Naive thymus-derived CD4-positive, alpha-beta T cell (primary cell): ENCODE data around the gene FRK. TPM values are rescaled to one million over a fixed set of nuclear protein-coding genes. Genes with fewer than 3 reads are reported as not detected.

Source experiments
- ATAC-seq: fragments of 150-1000 bp; cut with Tn5 transposase; 2 replicates; pipeline ENCODE4 v1.10.0; 2021; ENCODE audit warnings: mild to moderate bottlenecking, moderate library complexity
- CTCF ChIA-PET: fragments of 350-600 bp; sonication (Branson Sonifier 250); formaldehyde crosslinking; loops from one replicate; lab custom pipeline; 2021; ENCODE audit warnings: antibody characterized with exemption; lab: Charles Lee
- POLR2A ChIA-PET: fragments of 350-600 bp; sonication (Branson Sonifier 250); formaldehyde crosslinking; loops from one replicate; lab custom pipeline; 2021; ENCODE audit warnings: antibody characterized with exemption, inconsistent platforms; lab: Charles Lee
- DNase-seq, 9 donors: peaks; one replicate each; pipeline versions ENCODE4 v3.0.0 to v3.0.0-alpha.2; 2020 to 2022; ENCODE audit warnings: mixed read lengths in 1 of 9
- H3K27ac ChIP-seq: one replicate; pipeline ENCODE4 v1.7.0; 2013; ENCODE audit warnings: mild to moderate bottlenecking, low read depth, low read length, moderate library complexity
- H3K27me3 ChIP-seq, 2 donors: one replicate each; pipeline ENCODE4 v1.7.0; 2013; ENCODE audit warnings: low read length in 2 of 2, mild to moderate bottlenecking in 2 of 2, moderate library complexity in 2 of 2; ENCODE audit not compliant: control insufficient read depth in 2 of 2, insufficient read depth in 2 of 2
- H3K36me3 ChIP-seq, 3 experiments: 1 replicate in 2 of 3; 2 replicates in 1 of 3; pipeline ENCODE4 v1.7.0; 2013; ENCODE audit warnings: low read length in 3 of 3, mild to moderate bottlenecking in 3 of 3, moderate library complexity in 1 of 3; ENCODE audit not compliant: insufficient read depth in 3 of 3, control insufficient read depth in 2 of 3
- H3K4me1 ChIP-seq, 2 donors: one replicate each; pipeline ENCODE4 v1.7.0; 2013; ENCODE audit warnings: low read length in 2 of 2, mild to moderate bottlenecking in 2 of 2, moderate library complexity in 1 of 2; ENCODE audit not compliant: control insufficient read depth in 2 of 2, insufficient read depth in 2 of 2
- H3K4me3 ChIP-seq: 2 replicates; pipeline ENCODE4 v1.7.0; 2013; ENCODE audit warnings: mild to moderate bottlenecking, low read length
- H3K9me3 ChIP-seq, 3 experiments: 1 replicate in 2 of 3; 2 replicates in 1 of 3; pipeline ENCODE4 v1.7.0; 2013; ENCODE audit warnings: low read length in 3 of 3; ENCODE audit not compliant: control insufficient read depth in 2 of 3
- H3K27ac Mint-ChIP-seq, 9 donors: one replicate each; pipeline ENCODE4 v1.8.0; 2020 to 2022; ENCODE audit warnings: mixed read lengths in 9 of 9, mild to moderate bottlenecking in 8 of 9, moderate library complexity in 5 of 9, inconsistent platforms in 2 of 9
- H3K27me3 Mint-ChIP-seq, 5 donors: one replicate each; pipeline ENCODE4 v1.8.0; 2021 to 2022; ENCODE audit warnings: mixed read lengths in 5 of 5, mild to moderate bottlenecking in 1 of 5
- H3K36me3 Mint-ChIP-seq, 5 donors: one replicate each; pipeline ENCODE4 v1.8.0; 2020 to 2022; ENCODE audit warnings: mixed read lengths in 5 of 5, mild to moderate bottlenecking in 3 of 5, inconsistent platforms in 1 of 5
- H3K4me1 Mint-ChIP-seq, 7 donors: one replicate each; pipeline ENCODE4 v1.8.0; 2020 to 2022; ENCODE audit warnings: mixed read lengths in 7 of 7, mild to moderate bottlenecking in 3 of 7, inconsistent platforms in 1 of 7
- H3K4me3 Mint-ChIP-seq, 10 donors: one replicate each; pipeline ENCODE4 v1.8.0; 2020 to 2022; ENCODE audit warnings: mild to moderate bottlenecking in 10 of 10, mixed read lengths in 10 of 10, moderate library complexity in 6 of 10, inconsistent platforms in 2 of 10
- H3K9me3 Mint-ChIP-seq, 11 donors: one replicate each; pipeline ENCODE4 v1.8.0; 2020 to 2022; ENCODE audit warnings: mixed read lengths in 11 of 11, mild to moderate bottlenecking in 4 of 11, inconsistent platforms in 1 of 11, moderate library complexity in 1 of 11
- intact Hi-C, 2 donors: fragments of 100-400 bp; cut with micrococcal nuclease; formaldehyde crosslinking; loops; one replicate each; pipeline ENCODE4 v1.15.1; 2023
- polyA plus RNA-seq, 2 donors: library from polyadenylated mRNA; unstranded; fragments of 300-500 nt; fragmentation: Illumina TruSeq; gene quantifications; one replicate each; pipeline ENCODE4 v1.2.3, GENCODE V29; 2021
- total RNA-seq, 6 experiments: library from RNA in 5 of 6; stranded (reverse) in 5 of 6; gene quantifications; 1 replicate in 5 of 6; 2 replicates in 1 of 6; pipeline ENCODE4 v1.2.3 and lab custom pipeline; 2021 to 2026

The FRK gene
- total and polyA plus RNA-seq, 7 experiments from 2014 or later: 0.02 to 0.05 (median 0.04) TPM; not detected in 3

DNA sequence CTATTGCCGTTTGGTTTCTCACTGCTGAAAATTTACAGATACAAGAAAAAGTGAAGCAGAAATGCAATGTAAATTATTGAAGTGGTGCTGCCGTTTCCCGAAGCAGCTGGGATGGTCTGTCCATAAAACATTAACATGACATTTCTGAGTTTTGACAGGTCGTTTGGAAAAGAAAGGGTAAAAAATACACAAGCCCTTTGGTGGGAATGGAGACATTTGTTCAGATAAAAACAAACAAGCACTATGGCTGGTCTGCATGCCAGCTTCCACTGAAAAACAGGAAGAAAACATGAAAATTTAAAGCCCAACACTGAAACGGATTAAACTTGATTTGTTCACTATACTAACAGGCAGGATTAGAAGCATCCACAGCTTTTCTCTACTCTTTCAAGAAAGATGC is 155.2 kb downstream of the FRK start:
- ATAC-seq (no peak), DNase-seq (no peak)
- no peaks in the 10 kb centered on the region for H3K9me3 Mint-ChIP-seq
- Histone ChIP-seq H3K4me1 (no peaks in the 10 kb centered on the region), H3K9me3 (no peaks in the 10 kb centered on the region), H3K4me3 (no peak overlapping the region), H3K36me3 (no peaks in the 10 kb centered on the region), H3K27ac (no peak overlapping the region), H3K27me3 (no peaks in the 10 kb centered on the region)
- H3K4me1 Mint-ChIP-seq: peaks cover 0 to 1% (median 0%) of the 10 kb centered on the region in 7 donors
- CTCF ChIA-PET: no interaction called here
- H3K27me3 Mint-ChIP-seq: peaks cover 0 to 13% (median 6%) of the 10 kb centered on the region in 5 donors
- H3K36me3 Mint-ChIP-seq: no peaks in the 10 kb centered on the region
- no peak overlapping the region for H3K27ac Mint-ChIP-seq
- H3K4me3 Mint-ChIP-seq: no peak overlapping the region
- POLR2A ChIA-PET: no interaction called here
- intact Hi-C loops: no loop called here

DNA sequence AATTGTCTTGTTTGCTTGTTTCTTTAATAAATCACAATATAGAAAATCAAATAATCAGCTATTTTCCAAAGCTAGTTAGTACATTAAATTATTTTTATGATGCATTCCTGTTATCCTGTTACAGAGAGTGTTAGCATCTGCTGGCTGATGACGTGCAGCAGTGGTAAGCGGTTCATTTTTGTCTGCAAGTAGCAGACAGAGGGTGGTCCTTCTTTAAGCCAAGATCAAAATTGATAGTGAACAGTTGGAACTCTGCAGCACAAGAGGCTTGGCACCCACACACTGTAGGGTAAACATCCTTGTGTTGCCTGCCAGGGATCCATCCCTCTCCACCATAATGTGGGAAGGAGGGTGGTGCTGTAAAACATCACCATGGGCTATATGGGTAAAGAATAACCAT is 158.3 kb downstream of the FRK start:
- no peaks in the 10 kb centered on the region for H3K27me3 ChIP-seq
- H3K27ac ChIP-seq: no peak overlapping the region
- H3K27me3 Mint-ChIP-seq: peaks cover 0 to 13% (median 6%) of the 10 kb centered on the region in 5 donors
- H3K36me3 Mint-ChIP-seq: no peaks in the 10 kb centered on the region
- no peak for ATAC-seq
- intact Hi-C loops: no loop called here
- H3K4me3 ChIP-seq: no peak overlapping the region
- CTCF ChIA-PET: no interaction called here
- no peaks in the 10 kb centered on the region for H3K9me3 ChIP-seq
- no peak overlapping the region for H3K27ac Mint-ChIP-seq
- no peaks in the 10 kb centered on the region for H3K9me3 Mint-ChIP-seq
- POLR2A ChIA-PET: no interaction called here
- no peak overlapping the region for H3K4me3 Mint-ChIP-seq
- H3K36me3 ChIP-seq: no peaks in the 10 kb centered on the region
- H3K4me1 Mint-ChIP-seq: peaks cover 0 to 1% (median 0%) of the 10 kb centered on the region in 7 donors
- DNase-seq: no peak
- no peaks in the 10 kb centered on the region for H3K4me1 ChIP-seq

DNA sequence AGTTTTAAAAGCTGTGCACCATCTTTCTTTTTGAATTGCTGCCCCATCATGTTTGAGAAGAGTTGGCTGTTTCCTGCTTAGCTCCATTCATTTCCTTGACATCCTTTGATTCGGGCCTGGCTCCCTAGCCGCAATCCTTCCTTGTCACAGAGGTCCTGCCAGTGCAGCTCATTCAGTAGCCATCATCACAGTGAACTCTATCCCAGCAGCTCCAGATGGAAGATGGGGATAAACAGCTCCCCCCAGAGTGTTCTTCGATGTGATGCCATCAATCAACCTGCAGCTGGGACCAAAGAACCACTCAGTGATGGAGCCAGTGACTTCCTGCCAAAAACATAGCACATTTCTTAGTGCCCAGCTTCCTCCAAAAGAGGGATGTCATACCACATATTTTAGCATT is 158.8 kb downstream of the FRK start:
- POLR2A ChIA-PET: no interaction called here
- no peak overlapping the region for H3K4me3 Mint-ChIP-seq
- no peak overlapping the region for H3K27ac Mint-ChIP-seq
- CTCF ChIA-PET: no interaction called here
- DNase-seq: no peak
- H3K36me3 Mint-ChIP-seq: no peaks in the 10 kb centered on the region
- H3K9me3 Mint-ChIP-seq: no peaks in the 10 kb centered on the region
- Histone ChIP-seq H3K27ac (no peak overlapping the region), H3K27me3 (no peaks in the 10 kb centered on the region), H3K36me3 (no peaks in the 10 kb centered on the region), H3K9me3 (no peaks in the 10 kb centered on the region), H3K4me3 (no peak overlapping the region), H3K4me1 (no peaks in the 10 kb centered on the region)
- intact Hi-C loops: no loop called here
- peaks cover 0 to 15% (median 6%) of the 10 kb centered on the region in 5 donors for H3K27me3 Mint-ChIP-seq
- ATAC-seq: no peak
- peaks cover 0 to 1% (median 0%) of the 10 kb centered on the region in 7 donors for H3K4me1 Mint-ChIP-seq

DNA sequence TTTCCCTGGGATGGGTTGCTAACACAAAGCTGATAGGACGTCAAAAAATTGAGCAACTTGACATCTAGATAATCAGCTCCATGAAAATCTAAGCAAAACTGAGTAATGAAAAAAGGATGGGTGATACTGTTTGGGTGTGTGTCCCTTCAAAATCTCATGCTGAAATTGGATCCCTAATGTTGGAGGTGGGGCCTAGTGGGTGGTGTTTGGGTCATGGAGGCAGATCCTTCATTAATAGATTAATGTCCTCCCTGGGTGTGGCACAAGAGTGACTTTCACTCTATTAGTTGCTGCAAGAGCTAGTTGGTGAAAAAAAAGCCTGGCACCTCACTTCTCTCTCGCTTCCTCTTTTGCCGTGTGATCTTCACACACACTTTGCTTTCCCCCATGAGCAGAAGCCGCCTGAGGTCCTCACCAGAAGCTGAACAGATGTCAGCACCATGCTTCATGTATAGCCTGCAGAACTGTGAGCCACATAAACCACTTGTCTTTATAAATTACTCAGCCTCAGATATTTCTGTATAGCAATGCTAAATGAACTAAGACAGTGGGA is 160.9 kb downstream of the FRK start:
- no peak for DNase-seq
- ChIA-PET POLR2A (no interaction called here), CTCF (no interaction called here)
- intact Hi-C loops: loop anchor here in 1 of 2 donors (5.0 to 10.0 kb wide), 2 partner anchors 197 to 1905 kb away; no protein-coding TSS in a partner anchor
- no peak for ATAC-seq
- Histone ChIP-seq H3K4me1 (no peaks in the 10 kb centered on the region), H3K9me3 (no peaks in the 10 kb centered on the region), H3K4me3 (no peak overlapping the region), H3K36me3 (no peaks in the 10 kb centered on the region), H3K27ac (no peak overlapping the region), H3K27me3 (no peaks in the 10 kb centered on the region)
- Mint-ChIP-seq H3K36me3 (no peaks in the 10 kb centered on the region), H3K9me3 (no peaks in the 10 kb centered on the region), H3K27ac (no peak overlapping the region), H3K27me3 (peaks cover 0 to 17% (median 5%) of the 10 kb centered on the region in 5 donors), H3K4me3 (no peak overlapping the region), H3K4me1 (peaks cover 0 to 1% (median 0%) of the 10 kb centered on the region in 7 donors)

DNA sequence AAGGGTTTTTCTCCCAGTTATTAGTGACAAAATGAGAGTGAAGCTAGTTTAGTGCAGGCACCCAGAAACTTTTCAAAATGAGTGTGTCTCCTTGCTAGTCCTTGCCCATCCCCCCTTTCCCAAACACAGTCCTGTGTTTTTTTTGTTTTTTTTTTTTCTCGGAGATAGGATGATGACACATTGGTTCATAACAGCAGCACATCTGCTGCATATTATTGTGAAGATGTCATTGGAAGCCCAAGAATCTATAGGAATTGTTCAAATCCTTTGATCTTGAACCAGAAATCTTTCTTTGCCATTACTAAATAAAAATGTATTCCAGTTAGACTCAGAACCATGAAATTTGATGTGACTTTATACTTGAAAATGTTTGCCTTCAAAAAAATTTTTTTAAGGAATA is 162.4 kb downstream of the FRK start:
- H3K4me1 ChIP-seq: no peaks in the 10 kb centered on the region
- H3K36me3 ChIP-seq: no peaks in the 10 kb centered on the region
- no peak for DNase-seq
- no peak overlapping the region for H3K4me3 Mint-ChIP-seq
- no peak for ATAC-seq
- intact Hi-C loops: loop anchor here in 1 of 2 donors (5.0 to 10.0 kb wide), 2 partner anchors 199 to 1903 kb away; no protein-coding TSS in a partner anchor
- H3K27me3 ChIP-seq: no peaks in the 10 kb centered on the region
- no peak overlapping the region for H3K27ac ChIP-seq
- H3K4me1 Mint-ChIP-seq: peaks cover 0 to 1% (median 0%) of the 10 kb centered on the region in 7 donors
- no peaks in the 10 kb centered on the region for H3K9me3 ChIP-seq
- H3K9me3 Mint-ChIP-seq: no peaks in the 10 kb centered on the region
- H3K36me3 Mint-ChIP-seq: no peaks in the 10 kb centered on the region
- POLR2A ChIA-PET: no interaction called here
- H3K27ac Mint-ChIP-seq: no peak overlapping the region
- H3K4me3 ChIP-seq: no peak overlapping the region
- peaks cover 0 to 17% (median 0%) of the 10 kb centered on the region in 5 donors for H3K27me3 Mint-ChIP-seq
- CTCF ChIA-PET: no interaction called here

DNA sequence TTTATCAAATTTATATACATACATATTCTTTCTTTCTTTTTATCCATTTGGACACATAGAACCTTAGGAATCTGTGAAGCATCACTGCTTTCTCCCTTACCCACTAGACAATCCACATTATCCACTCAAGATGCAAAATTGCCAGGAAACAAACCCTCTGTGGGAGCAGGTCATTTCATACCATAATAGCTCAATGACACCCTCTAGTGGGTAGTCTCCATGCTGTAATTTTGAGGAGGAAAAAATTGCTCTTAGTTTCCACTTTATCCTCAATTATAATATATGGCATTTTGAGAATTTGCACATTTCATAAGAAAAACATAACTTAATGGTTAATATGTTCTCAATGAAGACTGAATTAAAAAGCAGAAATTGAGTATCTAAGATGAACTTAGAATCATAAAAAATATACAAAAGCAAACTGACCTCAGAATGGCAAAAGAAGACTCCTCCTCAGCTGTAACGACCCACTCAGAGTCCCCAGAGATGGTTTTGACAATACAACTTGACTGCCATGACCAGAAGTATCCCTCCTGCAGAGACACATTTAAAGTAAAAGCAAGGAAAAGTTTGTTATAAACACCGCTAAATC is 164.1 kb downstream of the FRK start:
- H3K27ac ChIP-seq: no peak overlapping the region
- no peaks in the 10 kb centered on the region for H3K9me3 Mint-ChIP-seq
- POLR2A ChIA-PET: no interaction called here
- peaks cover 0 to 9% (median 0%) of the 10 kb centered on the region in 5 donors for H3K27me3 Mint-ChIP-seq
- H3K9me3 ChIP-seq: no peaks in the 10 kb centered on the region
- no peaks in the 10 kb centered on the region for H3K27me3 ChIP-seq
- DNase-seq (no peak), ATAC-seq (no peak)
- H3K27ac Mint-ChIP-seq: no peak overlapping the region
- no peak overlapping the region for H3K4me3 Mint-ChIP-seq
- H3K36me3 ChIP-seq: no peaks in the 10 kb centered on the region
- peaks cover 0 to 1% (median 0%) of the 10 kb centered on the region in 7 donors for H3K4me1 Mint-ChIP-seq
- H3K4me1 ChIP-seq: no peaks in the 10 kb centered on the region
- no peaks in the 10 kb centered on the region for H3K36me3 Mint-ChIP-seq
- CTCF ChIA-PET: no interaction called here
- no peak overlapping the region for H3K4me3 ChIP-seq
- intact Hi-C loops: loop anchor here in 1 of 2 donors (2.0 to 10.0 kb wide), 3 partner anchors 201 to 1902 kb away; no protein-coding TSS in a partner anchor
